Lower lobe of right lung (tissue), 2 donors: ENCODE results near the gene OR6Y1. TPM values are rescaled to one million over a fixed set of nuclear protein-coding genes. Genes with fewer than 3 reads are reported as not detected.

Experiments used
- ATAC-seq, 2 donors: fragments of 200-7000 bp; cut with Tn5 transposase; one replicate each; pipeline ENCODE4 v1.9.1; 2020 to 2022; ENCODE audit warnings: mild to moderate bottlenecking in 2 of 2, moderate library complexity in 2 of 2
- DNase-seq: peaks from one replicate; pipeline ENCODE4 v3.0.0-alpha.2; 2020
- H3K27ac ChIP-seq: fragments of 200-600 bp; one replicate; pipeline ENCODE4 v1.8.0; 2022
- H3K27me3 ChIP-seq: fragments of 200-600 bp; one replicate; pipeline ENCODE4 v1.8.0; 2022; ENCODE audit warnings: low read depth
- H3K36me3 ChIP-seq: fragments of 200-600 bp; one replicate; pipeline ENCODE4 v1.8.0; 2022; ENCODE audit warnings: mild to moderate bottlenecking
- H3K4me1 ChIP-seq: fragments of 200-600 bp; one replicate; pipeline ENCODE4 v1.8.0; 2022
- H3K4me3 ChIP-seq: fragments of 200-600 bp; one replicate; pipeline ENCODE4 v1.8.0; 2022; ENCODE audit warnings: mild to moderate bottlenecking
- H3K9me3 ChIP-seq: fragments of 200-600 bp; one replicate; pipeline ENCODE4 v1.8.0; 2022
- CTCF ChIP-seq: fragments of 200-600 bp; IDR thresholded peaks from one replicate; pipeline ENCODE4 v1.8.0; 2022; ENCODE audit warnings: antibody characterized with exemption, mild to moderate bottlenecking
- intact Hi-C: fragments of 100-400 bp; cut with DNase I; formaldehyde crosslinking; loops from one replicate; pipeline ENCODE4 v1.11.0; 2022
- total RNA-seq: library from RNA; stranded (reverse); fragmentation: NEBNext Ultra II Directional; extraction: Animal tissue kit (Norgen Biotek cat#: 25700); gene quantifications from one replicate; pipeline ENCODE4 v1.2.1, GENCODE V29; 2021
- donor health status: DM: no; HTN: yes; CAD: no; lungs with severe emphysema.

The OR6Y1 gene
- total RNA-seq, 1 donor from 2014 or later, result not detected

GRCh38 chr1:158507511-158507910 is 46.7 kb downstream of the OR6Y1 start:
- H3K4me1 ChIP-seq, result no peaks in the 10 kb centered on the region
- H3K4me3 ChIP-seq, result no peak overlapping the region
- DNase-seq, result no peak

GRCh38 chr1:158506369-158506987 is 47.7 kb downstream of the OR6Y1 start:
- Histone ChIP-seq H3K9me3 (no peaks in the 10 kb centered on the region), H3K4me3 (no peak overlapping the region), H3K4me1 (no peaks in the 10 kb centered on the region), H3K27ac (no peak overlapping the region), H3K27me3 (no peaks in the 10 kb centered on the region), H3K36me3 (no peaks in the 10 kb centered on the region)
- TF ChIP-seq CTCF, result peak; percentile 43
- intact Hi-C loops, result no loop called here
- peak; percentile 51 to 55 for ATAC-seq
- peak; percentile 44 for DNase-seq

More at GRCh38 chr1:158507511-158507910, 46.7 kb downstream of the OR6Y1 start:
- no peak for TF ChIP-seq CTCF
- Histone ChIP-seq H3K36me3 (no peaks in the 10 kb centered on the region), H3K27me3 (no peaks in the 10 kb centered on the region), H3K9me3 (no peaks in the 10 kb centered on the region), H3K27ac (no peak overlapping the region)
- intact Hi-C loops, result no loop called here
- ATAC-seq, result no peak

- Histone ChIP-seq H3K36me3 (no peaks in the 10 kb centered on the region), H3K27me3 (no peaks in the 10 kb centered on the region), H3K9me3 (no peaks in the 10 kb centered on the region), H3K4me1 (no peaks in the 10 kb centered on the region), H3K27ac (no peak overlapping the region), H3K4me3 (no peak overlapping the region)
- DNase-seq (no peak), ATAC-seq (no peak)
- intact Hi-C loops, result no loop called here
- peak; percentile 13 for TF ChIP-seq CTCF
Observed at GRCh38 chr1:158496374-158496773, 57.8 kb downstream of the OR6Y1 start.

- TF ChIP-seq CTCF, result no peak
Observed at GRCh38 chr1:158494796-158495195, 59.4 kb downstream of the OR6Y1 start.

More at GRCh38 chr1:158494796-158495195, 59.4 kb downstream of the OR6Y1 start:
- Histone ChIP-seq H3K9me3 (no peaks in the 10 kb centered on the region), H3K27me3 (no peaks in the 10 kb centered on the region), H3K36me3 (no peaks in the 10 kb centered on the region), H3K4me1 (no peaks in the 10 kb centered on the region), H3K27ac (no peak overlapping the region), H3K4me3 (no peak overlapping the region)
- intact Hi-C loops, result no loop called here
- no peak for DNase-seq
- ATAC-seq, result no peak

Other genes starting within 250 kb of the OR6Y1 start
- not detected for gene CD1B, start 222.9 kb downstream of the OR6Y1 start, total RNA-seq
- 2.6 TPM for gene CD1E, start 200.5 kb downstream of the OR6Y1 start, total RNA-seq
- gene OR10T2, start 154.9 kb downstream of the OR6Y1 start, total RNA-seq, result not detected
- gene OR10K2, start 128.2 kb downstream of the OR6Y1 start, total RNA-seq, result not detected
- gene OR10K1, start 92.6 kb downstream of the OR6Y1 start, total RNA-seq, result not detected
- not detected for gene OR10R2, start 82.2 kb downstream of the OR6Y1 start, total RNA-seq
- not detected for gene OR6P1, start 16.2 kb upstream of the OR6Y1 start, total RNA-seq
- gene OR10X1, start 25.5 kb upstream of the OR6Y1 start, total RNA-seq, result not detected
- gene OR10Z1, start 50.9 kb upstream of the OR6Y1 start, total RNA-seq, result not detected
- 0.50 TPM for gene SPTA1, start 132.3 kb upstream of the OR6Y1 start, total RNA-seq
- gene OR6K2, start 146.2 kb upstream of the OR6Y1 start, total RNA-seq, result not detected
- gene OR6K3, start 166.3 kb upstream of the OR6Y1 start, total RNA-seq, result 2.2 TPM
- gene OR6K6, start 200.3 kb upstream of the OR6Y1 start, total RNA-seq, result not detected
- gene OR6N1, start 217.8 kb upstream of the OR6Y1 start, total RNA-seq, result 2.3 TPM
- 0.30 TPM for gene OR6N2, start 226.8 kb upstream of the OR6Y1 start, total RNA-seq